Urothelium cell line (cell line): Measurements from ENCODE around the gene SCTR.

Source experiments
- DNase-seq: peaks from one replicate; pipeline ENCODE4 v3.0.0; 2011; ENCODE audit warnings: low spot score, mixed read lengths
- FAIRE-seq: peaks from 2 replicates; lab custom pipeline; 2011; peaks lifted over from hg19 to GRCh38; lab: Jason Lieb, UNC

SCTR gene

DNA sequence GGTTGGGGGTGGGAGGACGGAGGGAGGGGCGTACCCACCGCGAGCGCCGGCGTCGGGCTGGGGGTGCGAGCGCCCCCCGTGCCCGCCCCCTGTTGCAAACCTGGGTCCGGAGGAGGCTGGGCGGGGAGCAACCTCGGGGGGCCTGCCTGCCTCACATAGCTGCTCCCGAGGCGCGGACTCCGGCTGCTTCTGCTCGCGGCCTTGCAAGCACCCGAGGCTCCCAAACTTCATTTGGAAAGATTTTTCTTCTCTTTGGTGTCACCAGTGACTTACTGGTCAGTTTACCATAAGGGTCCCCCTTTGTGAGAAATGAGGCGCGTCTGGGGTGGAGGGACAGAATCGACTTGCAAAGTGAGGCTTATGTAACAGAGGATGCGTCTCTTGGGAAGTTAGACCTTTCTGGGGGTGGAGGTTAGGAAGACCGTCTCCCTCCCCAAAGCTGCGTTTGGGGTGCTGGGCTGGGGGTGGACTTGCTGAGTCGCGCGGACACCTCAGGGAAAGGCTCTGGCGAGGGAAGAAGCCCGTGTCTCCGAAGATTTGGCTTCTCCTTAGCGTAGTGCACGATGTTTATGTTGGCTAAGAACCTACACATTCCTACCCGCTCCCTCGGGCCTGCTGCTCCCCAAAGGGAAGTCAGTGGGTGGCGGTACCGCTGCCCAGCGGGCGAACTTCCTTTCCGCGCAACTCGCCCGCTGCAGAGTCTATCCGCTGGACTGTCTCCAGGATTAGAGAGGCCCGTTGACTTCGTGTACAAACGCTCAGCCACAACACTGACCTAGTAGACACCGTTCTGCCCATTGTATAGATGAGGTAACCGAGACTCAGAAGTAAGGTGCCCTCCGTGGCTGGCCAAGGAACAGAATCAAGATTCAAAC lies 92.1 kb downstream of the SCTR start:
- FAIRE-seq (no peak), DNase-seq (no peak)

- DNase-seq, result peak; percentile 97
- FAIRE-seq, result peak; percentile 65
Measured at GRCh38 chr2:119431155-119431975, 92.9 kb downstream of the SCTR start, which contains the start of gene TMEM37. TMEM37 (plus strand) TSS chr2:119431854; CDS start chr2:119431904, 50 bp downstream.

- DNase-seq, result no peak
- no peak for FAIRE-seq
Measured at GRCh38 chr2:119430023-119430498, 94.2 kb downstream of the SCTR start.

DNA sequence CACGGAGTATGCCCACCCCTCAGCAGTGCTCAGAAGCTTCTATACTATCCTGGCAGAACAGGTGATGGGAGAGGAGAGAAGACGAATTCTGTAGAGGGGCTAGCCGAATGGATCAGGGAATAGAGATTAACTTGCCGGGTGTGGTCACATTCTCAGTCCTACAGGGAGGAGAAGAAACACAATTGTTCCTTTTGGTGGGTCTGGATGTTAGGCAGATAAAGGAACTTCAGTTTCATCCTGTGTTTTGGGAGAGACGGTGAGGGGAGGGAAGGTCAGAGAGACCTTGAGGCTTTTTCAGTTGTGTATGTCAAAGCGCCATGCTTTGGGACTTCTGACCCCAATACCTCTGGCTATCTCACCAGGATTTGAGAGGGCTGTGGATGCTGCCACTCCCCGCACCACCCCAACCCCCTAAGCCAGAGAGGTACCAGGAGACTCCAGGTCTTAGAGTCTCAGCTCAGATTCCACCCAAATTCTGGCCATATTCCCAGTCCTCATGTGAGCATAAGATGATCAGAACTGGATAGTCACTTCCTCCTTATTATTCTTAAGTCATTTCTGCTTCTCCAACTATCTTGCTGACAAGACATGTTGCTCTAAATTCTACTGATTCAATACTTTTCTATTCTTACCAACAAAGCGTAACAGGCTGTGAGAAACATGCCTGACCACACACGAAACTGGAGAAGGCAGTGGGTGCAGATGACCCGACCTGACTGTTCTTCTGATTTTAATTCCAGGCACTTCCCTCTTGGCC lies 94.9 kb downstream of the SCTR start:
- DNase-seq, result no peak
- no peak for FAIRE-seq

DNA sequence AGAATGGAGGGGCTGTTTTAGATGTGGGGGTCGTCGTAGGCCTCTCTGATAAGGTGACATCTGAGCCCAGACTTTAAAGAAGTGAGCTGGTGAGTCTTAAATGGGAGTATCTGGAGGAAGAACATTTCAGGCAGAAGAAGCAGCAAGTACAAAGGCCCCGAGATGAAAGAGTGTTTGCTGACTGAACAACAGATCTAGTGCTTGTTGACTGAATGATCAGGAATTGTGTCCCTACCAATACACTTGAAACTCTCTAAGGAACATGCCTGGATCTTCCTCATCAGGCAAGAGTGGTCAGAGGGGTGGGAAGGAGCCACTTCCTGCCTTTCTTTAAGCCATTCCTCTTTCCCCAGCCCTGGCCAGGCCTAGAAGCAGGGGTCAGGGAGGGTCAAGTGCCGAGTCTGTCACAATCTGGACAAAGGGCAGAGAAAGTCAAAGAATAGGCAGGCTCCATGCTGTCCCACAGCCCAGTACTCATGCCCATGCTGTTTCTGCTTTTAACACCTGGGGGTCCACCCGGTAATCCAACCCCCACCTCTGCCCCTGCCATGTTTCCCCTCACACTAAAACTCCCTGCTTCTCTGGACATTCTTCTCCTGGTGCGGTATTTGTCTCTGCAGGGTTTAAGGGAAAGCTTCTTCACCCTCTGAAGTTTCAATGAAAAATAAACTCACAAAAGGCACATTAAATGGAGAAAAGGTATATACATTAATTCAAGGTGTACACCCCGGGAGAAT lies 95.6 kb downstream of the SCTR start:
- FAIRE-seq, result no peak
- DNase-seq, result no peak

GRCh38 chr2:119427756-119428155 lies 96.5 kb downstream of the SCTR start:
- no peak for FAIRE-seq
- no peak for DNase-seq

DNA sequence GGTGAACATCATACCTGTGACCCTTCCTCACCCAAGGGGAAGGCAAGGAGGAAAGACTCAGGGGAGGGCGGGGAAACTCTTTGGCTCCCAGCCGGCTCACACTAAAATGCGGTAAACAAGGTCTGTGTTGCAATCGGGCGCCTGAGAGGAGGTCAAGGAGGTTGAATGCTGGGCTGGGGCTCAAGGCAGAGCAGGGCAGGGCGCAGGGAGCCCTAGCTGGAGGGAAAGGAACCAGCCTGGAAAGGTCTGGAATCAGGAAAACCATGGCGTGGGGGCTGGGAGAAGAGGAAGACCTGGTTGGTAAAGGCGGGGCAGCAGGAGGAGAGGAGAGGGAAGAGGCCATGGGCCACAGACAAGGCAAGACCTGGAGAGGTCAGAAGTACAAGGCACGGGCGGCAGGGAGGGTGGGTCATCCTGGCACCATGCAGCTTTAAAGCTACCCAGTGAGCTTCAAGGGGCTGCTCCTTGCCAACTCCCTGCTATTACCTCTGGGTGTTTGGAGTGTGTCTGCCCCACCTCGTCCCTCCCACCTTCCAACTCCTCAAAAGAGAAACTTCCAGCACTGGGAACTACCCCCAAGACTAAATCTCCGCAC lies 97.4 kb downstream of the SCTR start:
- DNase-seq (no peak), FAIRE-seq (no peak)

- no peak for DNase-seq
- FAIRE-seq, result no peak
Measured at GRCh38 chr2:119426396-119426675, 97.9 kb downstream of the SCTR start.

DNA sequence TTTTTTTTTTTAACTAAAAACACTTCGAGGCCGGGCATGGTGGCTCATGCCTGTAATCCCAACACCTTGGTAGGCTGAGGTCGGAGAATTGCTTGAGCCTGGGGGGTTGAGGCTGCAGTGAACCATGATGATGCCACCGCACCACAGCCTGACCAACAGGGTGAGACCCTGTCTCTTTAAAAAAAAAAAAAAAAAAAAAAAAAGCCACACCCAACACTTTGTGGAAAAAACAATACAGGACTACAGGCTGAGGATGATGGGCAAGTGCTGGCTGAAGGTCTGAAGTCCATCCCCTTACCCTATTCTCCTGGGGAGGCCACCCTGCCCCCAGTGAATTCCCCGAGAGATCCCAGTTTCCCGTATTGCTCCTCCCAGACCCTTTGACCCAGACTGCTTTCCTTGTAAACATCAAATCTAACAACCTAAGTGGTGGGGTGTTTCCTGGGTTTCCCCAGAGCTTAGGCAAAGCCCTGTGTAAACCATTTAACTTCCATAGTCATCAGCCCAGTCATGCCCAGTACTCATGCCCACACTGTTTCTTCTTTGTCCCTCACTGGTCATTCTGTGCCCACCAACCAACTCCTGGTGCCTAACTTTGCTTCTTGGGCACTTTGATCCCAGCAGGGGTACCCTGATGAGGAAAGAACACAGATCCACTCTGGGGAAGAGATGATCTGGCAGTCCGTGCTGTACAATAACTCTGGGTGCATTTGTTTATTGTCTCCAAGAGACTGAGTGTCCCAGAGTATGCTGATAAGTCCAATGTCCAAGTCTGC lies 98.5 kb downstream of the SCTR start:
- FAIRE-seq, result peak; percentile 27

DNA sequence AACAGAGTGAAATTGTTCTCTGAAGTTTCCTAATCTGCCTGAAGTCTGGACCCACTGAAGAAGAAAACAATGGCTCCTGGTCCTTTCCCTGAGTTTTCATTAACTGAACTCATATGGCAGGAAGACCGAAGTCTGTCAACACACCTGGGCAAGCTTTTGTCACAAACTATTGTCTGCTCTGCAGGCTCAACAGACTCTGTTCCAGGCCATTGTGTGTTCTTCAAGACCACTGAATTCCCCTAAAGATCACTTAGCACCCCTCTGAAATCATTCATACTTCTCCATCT lies 99.2 kb downstream of the SCTR start:
- no peak for DNase-seq
- no peak for FAIRE-seq

More for the DNA sequence above, 98.5 kb downstream of the SCTR start:
- DNase-seq, result no peak

DNA sequence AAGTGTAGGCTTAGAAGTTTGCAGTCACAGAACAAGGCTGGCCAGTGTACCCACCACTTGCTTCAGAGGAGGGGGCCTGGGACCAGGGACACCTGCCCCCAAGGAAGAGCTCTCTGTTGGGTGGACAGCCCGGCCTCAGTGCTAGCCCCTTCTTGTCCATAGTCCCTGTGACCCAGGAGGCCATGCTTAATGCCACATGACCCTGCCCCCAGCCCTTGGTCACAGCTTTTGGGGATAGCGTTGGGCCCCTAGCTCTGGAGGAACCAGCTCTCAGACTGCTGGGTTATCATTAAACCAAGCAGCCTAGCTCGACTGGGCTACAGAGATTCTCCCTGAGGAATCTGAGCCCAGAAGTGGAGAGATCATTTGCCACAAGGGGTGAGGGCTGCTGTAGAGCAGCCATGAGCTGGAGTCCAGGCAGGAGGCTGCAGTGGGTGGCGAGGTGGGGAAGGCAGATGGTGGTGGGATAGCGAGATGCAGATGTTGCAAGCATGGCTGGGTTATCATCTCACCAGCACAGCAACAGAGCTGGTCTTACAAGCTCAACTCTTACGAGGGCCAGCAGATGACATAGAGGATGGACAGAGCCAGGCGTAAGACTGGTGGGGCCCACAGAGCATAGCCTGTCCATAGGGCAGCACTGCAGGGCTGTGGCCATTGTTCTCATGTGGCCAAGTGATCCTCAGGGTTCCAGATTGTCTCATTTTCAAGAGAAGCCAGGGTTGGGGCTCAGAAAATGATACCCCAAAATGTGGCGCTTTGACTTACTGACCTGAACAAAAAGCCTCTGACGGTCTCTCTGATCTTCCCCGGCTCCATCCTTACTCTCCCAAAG lies 99.8 kb downstream of the SCTR start:
- FAIRE-seq (peak; percentile 66), DNase-seq (no peak)

GRCh38 chr2:119423811-119424210 lies 100.5 kb downstream of the SCTR start:
- no peak for FAIRE-seq

GRCh38 chr2:119423108-119423444 lies 101.2 kb downstream of the SCTR start:
- DNase-seq, result no peak
- peak; percentile 53 for FAIRE-seq

More at GRCh38 chr2:119423811-119424210, 100.5 kb downstream of the SCTR start:
- DNase-seq, result no peak

GRCh38 chr2:119422360-119423107 lies 101.7 kb downstream of the SCTR start:
- no peak for FAIRE-seq
- no peak for DNase-seq

GRCh38 chr2:119421741-119422140 lies 102.5 kb downstream of the SCTR start:
- no peak for DNase-seq
- FAIRE-seq, result no peak

- DNase-seq, result no peak
- FAIRE-seq, result no peak
Measured at GRCh38 chr2:119421304-119421703, 103.0 kb downstream of the SCTR start.

DNA sequence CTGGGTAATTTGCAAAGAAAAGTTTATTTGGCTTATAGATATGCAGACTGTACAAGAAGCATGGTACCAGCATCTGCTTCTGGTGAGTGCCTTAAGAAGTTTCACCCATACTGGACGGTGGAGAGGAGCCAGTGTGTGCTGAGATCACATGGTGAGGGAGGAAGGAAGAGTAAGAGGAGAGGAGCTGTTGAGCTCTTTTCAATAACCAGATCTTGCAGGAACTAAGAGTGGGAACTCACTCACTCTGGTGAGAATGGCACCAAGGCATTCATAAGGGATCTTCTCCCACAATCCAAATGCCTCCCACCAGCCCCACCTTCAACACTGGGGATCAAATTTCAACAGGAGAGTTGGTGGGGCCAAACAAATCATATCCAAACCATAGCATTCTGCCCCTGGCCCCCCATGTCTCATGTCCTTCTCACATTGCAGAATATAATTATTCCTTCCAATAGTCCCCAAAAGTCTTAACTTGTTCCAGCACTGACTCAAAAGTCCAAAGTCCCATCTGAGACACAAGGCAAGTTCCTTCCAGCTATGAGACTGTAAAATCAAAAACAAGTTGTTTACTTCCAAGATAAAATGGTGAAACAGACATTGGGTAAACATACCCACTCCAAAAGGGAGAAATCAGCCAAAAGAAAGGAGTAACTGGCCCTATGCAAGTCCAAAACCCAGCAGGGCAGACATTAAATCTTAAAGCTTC lies 104.3 kb downstream of the SCTR start:
- no peak for DNase-seq

More for the DNA sequence above, 104.3 kb downstream of the SCTR start:
- no peak for FAIRE-seq
